K562 (cell line): ENCODE measurements around the gene ERGIC1. TPM values are rescaled to one million over a fixed set of nuclear protein-coding genes. Genes with fewer than 3 reads are reported as not detected.

Experiments
- AFF1 ChIP-seq, 2 experiments: fragments of 450-650 bp; IDR thresholded peaks; 2 replicates each; pipeline ENCODE4 v1.6.1; 2018; ENCODE audit warnings: mild to moderate bottlenecking in 2 of 2, low read depth in 1 of 2; ENCODE audit not compliant: partially characterized antibody in 2 of 2
- CEBPG ChIP-seq, 3 experiments: fragments of 200-800 bp in 1 of 3; sonication (Bioruptor generic) in 1 of 3; sonication (generic) in 1 of 3; formaldehyde crosslinking in 1 of 3; IDR thresholded peaks in 2 of 3; conservative IDR thresholded peaks in 1 of 3; 2 replicates each; pipeline versions ENCODE4 v1.6.1 to v1.8.0; 2016 to 2022; ENCODE audit warnings: missing compliant biosample characterization in 2 of 3, missing genetic modification characterization in 2 of 3, mild to moderate bottlenecking in 1 of 3, missing genetic modification reagents in 1 of 3
- CHAMP1 ChIP-seq: fragments of 450-650 bp; IDR thresholded peaks from 2 replicates; pipeline ENCODE4 v1.6.1; 2016; ENCODE audit warnings: mild to moderate bottlenecking
- CREB1 ChIP-seq, 2 experiments: sonication (generic) in 1 of 2; formaldehyde crosslinking in 1 of 2; IDR thresholded peaks; 2 replicates each; pipeline versions ENCODE4 v1.6.1 to v1.8.0; 2012 to 2022; ENCODE audit warnings: inconsistent platforms in 1 of 2, mild to moderate bottlenecking in 1 of 2, missing genetic modification reagents in 1 of 2, moderate library complexity in 1 of 2
- EWSR1 ChIP-seq: fragments of 450-650 bp; IDR thresholded peaks from 2 replicates; pipeline ENCODE4 v1.6.1; 2018; ENCODE audit warnings: borderline replicate concordance, mild to moderate bottlenecking, low read depth, moderate library complexity; ENCODE audit not compliant: partially characterized antibody
- HNRNPH1 ChIP-seq: fragments of 200-400 bp; formaldehyde crosslinking; optimal IDR thresholded peaks from 2 replicates; pipeline ENCODE3; 2017; ENCODE audit warnings: low read depth, mild to moderate bottlenecking, low read length, moderate library complexity
- HNRNPLL ChIP-seq: fragments of 200-400 bp; formaldehyde crosslinking; IDR thresholded peaks from 2 replicates; pipeline ENCODE4 v1.6.1; 2017; ENCODE audit warnings: low read length, low read depth, mild to moderate bottlenecking; ENCODE audit not compliant: poor library complexity, severe bottlenecking
- HSF4 ChIP-seq: fragments of 250-450 bp; sonication (Bioruptor Pico); IDR thresholded peaks from 2 replicates; pipeline ENCODE4 v2.1.2; 2022; ENCODE audit warnings: mild to moderate bottlenecking, moderate library complexity, borderline replicate concordance
- KLF1 ChIP-seq: fragments of 450-650 bp; IDR thresholded peaks from 2 replicates; pipeline ENCODE4 v1.6.1; 2016; ENCODE audit warnings: missing genetic modification characterization, missing compliant biosample characterization
- PHB ChIP-seq: fragments of 250-450 bp; sonication (Bioruptor Pico); IDR thresholded peaks from 2 replicates; pipeline ENCODE4 v1.5.0; 2021
- PHF20 ChIP-seq: fragments of 450-650 bp; IDR thresholded peaks from 2 replicates; pipeline ENCODE4 v1.6.1; 2018; ENCODE audit not compliant: partially characterized antibody
- RNF219 ChIP-seq: fragments of 250-450 bp; sonication (Bioruptor Pico); IDR thresholded peaks from 2 replicates; pipeline ENCODE4 v1.5.0; 2022; ENCODE audit warnings: mild to moderate bottlenecking
- ZEB2 ChIP-seq: fragments of 450-650 bp; IDR thresholded peaks from 2 replicates; pipeline ENCODE4 v1.6.1; 2016
- ZKSCAN1 ChIP-seq: fragments of 150-350 bp; IDR thresholded peaks from 2 replicates; pipeline ENCODE4 v1.6.1; 2016; ENCODE audit warnings: low read depth, low read length
- ZKSCAN3 ChIP-seq: fragments of 250-450 bp; sonication (Bioruptor Pico); IDR thresholded peaks from 2 replicates; pipeline ENCODE4 v1.4.0; 2020
- ZNF655 ChIP-seq: fragments of 250-450 bp; sonication (Bioruptor Pico); IDR thresholded peaks from 2 replicates; pipeline ENCODE4 v1.5.0; 2021
- polyA plus RNA-seq, 8 experiments: library from polyadenylated mRNA; depleted of rRNA in 4 of 8; stranded (reverse) in 5 of 8; unstranded in 3 of 8; fragments of >200 nt; fragmentation: Nextera tagmentation in 2 of 8; fragmentation: Illumina TruSeq in 1 of 8; extraction: Ambion mirVana in 2 of 8; extraction: Trizol in 1 of 8; gene quantifications; 2 replicates each; pipeline versions ENCODE4 v1.2.1 to v1.2.3, GENCODE V29; 2011 to 2014; ENCODE audit warnings: inconsistent platforms in 1 of 8, missing spikeins in 1 of 8
- total RNA-seq, 7 experiments: library from RNA; depleted of rRNA in 6 of 7; stranded (reverse); fragments of >200 nt in 6 of 7; fragmentation: Illumina TruSeq in 2 of 7; extraction: Trizol in 2 of 7; gene quantifications; 2 replicates each; pipeline versions ENCODE4 v1.2.1 to v1.2.3, GENCODE V29; 2011 to 2021; ENCODE audit warnings: low replicate concordance in 1 of 7

Gene ERGIC1
- total and polyA plus RNA-seq, 9 of the 15 experiments (the other 6 are each of a cell fraction or from before 2014, with no cell fraction given) = 5.5 to 68.4 (median 36.4) TPM

- TF ChIP-seq CHAMP1 = no peak
- no peak for TF ChIP-seq AFF1 (IDR thresholded peaks at IDR 0.05; ENCODE audit: low read depth in 1 of 2, partially characterized antibody in 2 of 2)
- peak; percentile 45; the same call in 1 of the 2 replicates for TF ChIP-seq ZKSCAN1
- TF ChIP-seq HNRNPLL = no peak
- TF ChIP-seq PHB (CRISPR knock-in tag) = no peak
- no peak for TF ChIP-seq ZKSCAN3 (CRISPR knock-in tag)
- no peak for TF ChIP-seq CEBPG (CRISPR knock-in tag; IDR thresholded peaks at IDR 0.05)
- TF ChIP-seq CEBPG (tag; conservative IDR thresholded peaks at IDR 0.05 in 1 of 2, IDR thresholded peaks at IDR 0.05 in 1 of 2) = 0 out of 4 replicates have a peak, but pooled peaks of 1 of the 2 experiments have one; percentile 16
- TF ChIP-seq PHF20 = no peak
- no peak for TF ChIP-seq RNF219 (CRISPR knock-in tag)
- no peak for TF ChIP-seq EWSR1
- no peak for TF ChIP-seq HSF4 (CRISPR knock-in tag)
- no peak for TF ChIP-seq HNRNPH1
- peak; percentile 76 for TF ChIP-seq CREB1 (IDR thresholded peaks at IDR 0.05)
- TF ChIP-seq CREB1 (CRISPR knock-in tag; IDR thresholded peaks at IDR 0.05) = peak; percentile 41; the same call in 1 of the 2 replicates
- no peak for TF ChIP-seq KLF1
- TF ChIP-seq ZEB2 = no peak
- no peak for TF ChIP-seq ZNF655
Measured at GRCh38 chr5:172901012-172901780, 67.1 kb downstream of the ERGIC1 start (continued).
